HG03442 (cell line): ENCODE data around the gene RARB.

Source experiments
- ATAC-seq: cut with Tn5 transposase; IDR thresholded peaks from one replicate; pipeline ENCODE4 v1.9.1; 2021; ENCODE audit warnings: mild to moderate bottlenecking, moderate library complexity; ENCODE audit not compliant: unreplicated experiment

RARB gene

GRCh38 chr3:25447285-25447684, 19.2 kb downstream of the RARB start:
- no peak for ATAC-seq

GRCh38 chr3:25447925-25448324, 19.9 kb downstream of the RARB start:
- ATAC-seq, result no peak

GRCh38 chr3:25448750-25449692, 21.0 kb downstream of the RARB start:
- no peak for ATAC-seq

GRCh38 chr3:25449857-25450256, 21.8 kb downstream of the RARB start:
- no peak for ATAC-seq

- ATAC-seq, result no peak
These were observed 24.1 kb downstream of the RARB start for GRCh38 chr3:25452192-25452591.

- ATAC-seq, result no peak
These were observed 24.7 kb downstream of the RARB start for GRCh38 chr3:25452740-25453139.

GRCh38 chr3:25453619-25454004, 25.5 kb downstream of the RARB start:
- no peak for ATAC-seq

GRCh38 chr3:25454005-25454927, 26.2 kb downstream of the RARB start:
- ATAC-seq, result no peak

GRCh38 chr3:25455441-25456132, 27.5 kb downstream of the RARB start:
- ATAC-seq, result no peak

- no peak for ATAC-seq
These were observed 28.9 kb downstream of the RARB start for GRCh38 chr3:25456723-25457670.

GRCh38 chr3:25457671-25458419, 29.8 kb downstream of the RARB start:
- ATAC-seq, result no peak

- no peak for ATAC-seq
These were observed 30.4 kb downstream of the RARB start for GRCh38 chr3:25458420-25458814.

GRCh38 chr3:25460751-25461150, 32.7 kb downstream of the RARB start:
- ATAC-seq, result peak; percentile 99

- no peak for ATAC-seq
These were observed 33.9 kb downstream of the RARB start for GRCh38 chr3:25461946-25462345.

- ATAC-seq, result no peak
These were observed 34.4 kb downstream of the RARB start for GRCh38 chr3:25462495-25462894.

GRCh38 chr3:25463836-25464418, 35.9 kb downstream of the RARB start:
- ATAC-seq, result no peak

GRCh38 chr3:25465266-25465860, 37.3 kb downstream of the RARB start:
- no peak for ATAC-seq

GRCh38 chr3:25468866-25469319, 40.8 kb downstream of the RARB start:
- ATAC-seq, result no peak
